HFF-Myc (cell line): ENCODE results near the gene CKLF.

Experiments
- DNase-seq: peaks from one replicate; pipeline ENCODE4 v3.0.0-alpha.2; 2011; ENCODE audit warnings: low read depth; ENCODE audit errors: extremely low read depth
- H3K4me3 ChIP-seq: replicated peaks from 2 replicates; pipeline ENCODE4 v1.5.1; 2011; ENCODE audit warnings: low read depth, mild to moderate bottlenecking, control low read depth, low read length
- TF ChIP-seq, protein P1 (sequence below): IDR thresholded peaks from 2 replicates; pipeline ENCODE4 v1.5.1; 2012; ENCODE audit warnings: mild to moderate bottlenecking, low read depth, low read length, control low read depth; ENCODE audit errors: missing control alignments

Gene CKLF

DNA sequence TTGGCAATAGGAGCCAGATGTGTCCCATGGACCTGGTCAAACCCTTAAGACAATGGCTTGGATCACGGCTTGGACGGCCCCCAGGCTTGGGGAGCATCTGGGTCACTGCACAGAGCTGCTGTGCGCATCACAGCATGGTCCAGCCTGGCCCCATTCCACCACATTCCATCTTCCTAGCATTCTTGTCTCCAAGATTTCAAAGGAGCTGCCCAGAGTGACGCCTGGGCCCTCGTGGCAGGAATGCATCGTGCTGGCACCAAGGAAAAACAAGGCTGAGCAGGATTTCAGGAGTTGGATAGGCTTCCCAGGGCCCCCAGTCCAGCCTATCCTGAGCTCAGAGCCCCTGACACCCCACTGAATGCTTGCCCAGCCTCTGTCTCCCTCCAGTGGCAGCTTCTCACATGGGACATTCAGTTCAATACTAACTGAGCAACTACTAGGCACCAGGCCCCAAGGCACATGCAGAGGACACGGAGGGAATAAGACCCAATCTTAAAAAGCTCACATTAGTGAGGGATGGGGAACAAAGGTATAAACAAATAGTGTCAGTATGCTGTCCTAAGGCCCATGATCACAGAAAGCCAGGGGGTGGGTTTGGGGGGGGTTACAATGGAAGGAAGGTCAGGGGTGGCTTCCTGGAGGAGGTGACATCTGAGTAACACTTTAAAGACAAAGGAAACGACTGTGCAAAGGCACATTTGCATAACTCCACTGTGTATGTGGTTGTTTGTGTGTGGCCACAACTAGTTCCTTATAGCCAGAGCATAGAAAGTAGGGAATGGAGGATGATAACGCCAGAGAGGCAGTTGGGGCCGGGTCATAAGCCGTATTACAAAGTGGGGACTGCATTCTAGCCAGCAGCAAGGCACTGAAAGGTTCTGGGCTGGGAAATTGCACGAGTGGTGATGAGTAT, 36.5 kb upstream of the CKLF start:
- TF ChIP-seq, protein P1, sequence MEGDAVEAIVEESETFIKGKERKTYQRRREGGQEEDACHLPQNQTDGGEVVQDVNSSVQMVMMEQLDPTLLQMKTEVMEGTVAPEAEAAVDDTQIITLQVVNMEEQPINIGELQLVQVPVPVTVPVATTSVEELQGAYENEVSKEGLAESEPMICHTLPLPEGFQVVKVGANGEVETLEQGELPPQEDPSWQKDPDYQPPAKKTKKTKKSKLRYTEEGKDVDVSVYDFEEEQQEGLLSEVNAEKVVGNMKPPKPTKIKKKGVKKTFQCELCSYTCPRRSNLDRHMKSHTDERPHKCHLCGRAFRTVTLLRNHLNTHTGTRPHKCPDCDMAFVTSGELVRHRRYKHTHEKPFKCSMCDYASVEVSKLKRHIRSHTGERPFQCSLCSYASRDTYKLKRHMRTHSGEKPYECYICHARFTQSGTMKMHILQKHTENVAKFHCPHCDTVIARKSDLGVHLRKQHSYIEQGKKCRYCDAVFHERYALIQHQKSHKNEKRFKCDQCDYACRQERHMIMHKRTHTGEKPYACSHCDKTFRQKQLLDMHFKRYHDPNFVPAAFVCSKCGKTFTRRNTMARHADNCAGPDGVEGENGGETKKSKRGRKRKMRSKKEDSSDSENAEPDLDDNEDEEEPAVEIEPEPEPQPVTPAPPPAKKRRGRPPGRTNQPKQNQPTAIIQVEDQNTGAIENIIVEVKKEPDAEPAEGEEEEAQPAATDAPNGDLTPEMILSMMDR: peak; percentile 55
- no peak overlapping the region for H3K4me3 ChIP-seq
- no peak for DNase-seq

DNA sequence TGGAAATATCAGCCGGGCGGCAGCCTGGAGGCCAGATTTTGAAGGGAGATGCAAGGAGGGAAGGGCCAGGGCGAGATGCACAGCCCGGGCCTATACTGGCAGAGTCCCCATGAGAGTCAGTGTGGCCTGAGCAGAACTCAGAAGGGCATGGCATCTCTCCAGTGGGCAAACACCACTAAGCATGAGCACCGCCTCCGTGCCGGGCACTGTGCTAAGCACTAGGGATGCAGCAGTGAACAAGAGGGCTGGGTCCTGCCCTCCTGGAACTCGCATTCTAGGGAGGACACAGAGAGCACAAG, 35.9 kb upstream of the CKLF start:
- no peak overlapping the region for H3K4me3 ChIP-seq
- DNase-seq: no peak
- TF ChIP-seq, protein P1: no peak

DNA sequence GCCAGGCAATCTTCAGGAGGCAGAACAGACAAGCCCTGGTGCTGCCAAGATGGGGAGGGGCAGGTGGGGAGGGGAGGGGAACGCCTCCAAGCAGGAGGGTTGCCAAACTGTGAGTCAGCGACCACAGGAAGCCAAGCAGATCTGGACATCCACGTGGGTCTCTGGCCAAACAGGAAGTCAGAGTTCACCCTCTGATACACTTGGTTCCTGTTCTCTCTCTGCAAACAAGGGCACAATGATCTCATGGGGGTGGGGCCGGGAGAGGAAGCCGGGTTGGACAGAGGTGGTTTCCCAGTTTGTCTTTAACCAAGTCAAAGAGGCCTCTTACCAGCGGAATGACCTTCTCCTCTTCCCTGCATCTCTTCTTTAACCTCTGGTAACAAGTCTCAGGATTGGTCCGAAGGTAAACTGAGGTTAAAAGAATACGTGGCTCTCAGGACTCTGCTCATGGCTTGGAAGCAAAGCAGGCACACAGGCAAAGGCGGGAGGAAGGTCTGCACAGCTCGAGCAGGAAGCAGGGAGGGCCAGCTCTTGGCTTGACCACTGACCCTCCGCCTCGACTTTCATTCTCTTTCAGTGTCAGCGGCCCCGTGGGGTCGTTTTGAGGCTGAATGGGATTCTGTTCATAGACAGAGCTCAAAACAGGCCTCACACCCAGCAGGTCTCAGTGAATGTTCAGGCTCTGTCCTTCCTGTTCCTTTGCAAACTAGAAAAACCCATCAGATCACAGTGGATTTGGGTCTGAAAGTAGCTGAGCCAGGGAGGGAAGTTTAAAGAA, 35.4 kb upstream of the CKLF start:
- no peak overlapping the region for H3K4me3 ChIP-seq
- TF ChIP-seq, protein P1: no peak
- DNase-seq: peak; percentile 98

DNA sequence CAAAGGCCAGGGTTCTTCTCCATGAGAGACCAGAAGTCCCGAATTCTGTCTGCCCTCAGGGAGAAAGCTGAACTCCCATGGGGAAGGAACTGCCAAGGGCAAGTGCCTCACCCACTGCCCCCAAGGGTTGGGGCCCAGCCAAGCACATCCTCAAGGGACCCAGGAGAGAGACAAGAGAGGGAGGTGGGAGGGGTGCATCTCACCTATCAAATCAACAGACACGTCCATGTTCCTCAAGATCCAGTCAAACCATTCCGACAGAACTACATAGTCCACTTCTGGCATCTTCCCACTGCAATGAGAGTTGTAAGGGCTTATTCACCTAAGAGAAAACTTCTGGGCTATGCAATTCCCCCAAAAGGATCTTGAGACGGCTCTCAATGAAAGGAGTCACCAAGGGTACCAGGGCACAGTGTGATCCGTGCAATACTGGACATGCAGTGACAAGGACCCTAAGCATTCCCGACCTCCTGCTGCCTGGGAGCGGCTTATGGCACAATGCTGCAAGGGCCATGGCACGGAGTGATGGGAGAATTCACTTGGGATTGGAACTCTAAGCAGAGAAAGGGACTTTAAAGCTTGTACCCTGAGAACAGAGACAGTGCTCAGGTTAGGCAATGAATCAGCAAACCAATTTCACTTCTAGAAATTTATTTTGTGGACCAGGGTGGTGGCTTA, 34.7 kb upstream of the CKLF start:
- no peak for DNase-seq
- H3K4me3 ChIP-seq: no peak overlapping the region
- TF ChIP-seq, protein P1: no peak

DNA sequence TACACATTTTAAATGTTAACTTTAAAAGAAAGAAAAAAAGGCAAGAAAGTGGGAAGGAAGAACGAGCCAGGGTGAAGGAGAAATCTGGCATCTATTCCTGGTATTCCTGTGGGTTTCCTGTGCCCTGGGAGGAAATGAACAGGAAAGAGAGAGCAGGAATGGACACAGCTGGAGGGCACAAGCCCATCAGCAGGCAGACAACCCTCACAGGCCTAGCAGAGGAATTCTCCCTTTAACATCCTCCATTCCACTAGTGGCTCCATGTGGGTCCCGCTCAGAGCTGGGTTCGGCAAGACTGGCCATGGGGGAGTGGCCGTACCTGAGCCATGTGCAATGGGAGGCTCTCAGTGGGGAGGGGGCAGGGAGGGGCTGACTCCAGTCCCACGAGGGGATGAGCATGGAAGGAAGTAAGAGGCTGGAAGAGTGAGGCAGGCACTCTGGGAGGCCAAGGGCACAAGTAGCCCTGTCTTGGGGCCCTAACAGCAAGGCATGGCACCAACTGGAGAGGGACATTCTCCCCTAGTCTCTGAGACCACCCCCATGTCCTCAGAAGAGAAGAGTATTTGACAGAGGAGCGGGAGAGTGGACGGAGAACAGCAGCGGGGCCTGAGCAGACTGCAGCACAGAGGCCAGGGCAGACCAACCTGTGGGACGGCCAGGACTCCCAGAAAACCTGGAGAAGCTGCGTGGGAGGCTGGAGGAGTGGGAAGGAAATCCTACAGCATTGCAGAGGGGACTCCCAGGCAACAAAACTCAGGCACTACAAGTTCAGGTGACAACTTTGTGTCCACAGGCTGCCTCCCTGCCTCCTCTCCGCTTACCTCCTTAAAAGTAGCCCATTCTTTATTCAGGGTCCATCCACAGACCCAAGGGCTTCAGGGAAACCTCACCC, 32.6 kb upstream of the CKLF start:
- DNase-seq: no peak
- TF ChIP-seq, protein P1: no peak
- H3K4me3 ChIP-seq: no peak overlapping the region
